DOHH2 (cell line): Measurements from ENCODE around the gene LRRC27.
A peak's percentile ranks its signal among the peaks of the same experiment; 100 is the strongest.
"Not testable (repeated sequence)": the region's sequence is repeated elsewhere in the genome, so short reads cannot be mapped to it uniquely, and the experiment has no call there.

Experiments used
- H3F3A ChIP-seq: fragments of 200-600 bp; sonication (generic), shearing (Covaris generic); 2 replicates; pipeline ENCODE4 v1.6.0; 2016; ENCODE audit warnings: antibody characterized with exemption, mild to moderate bottlenecking; ENCODE audit not compliant: control insufficient read depth, insufficient read depth
- H3K27ac ChIP-seq: fragments of 200-600 bp; sonication (generic); 2 replicates; pipeline ENCODE4 v1.5.1; 2014; ENCODE audit warnings: low read depth, mild to moderate bottlenecking, low read length, moderate library complexity
- H3K27me3 ChIP-seq: fragments of 200-600 bp; sonication (generic); 2 replicates; pipeline ENCODE4 v1.6.1; 2014; ENCODE audit warnings: mild to moderate bottlenecking, low read length, mixed read lengths; ENCODE audit not compliant: control insufficient read depth
- H3K36me3 ChIP-seq: fragments of 200-600 bp; sonication (generic); 2 replicates; pipeline ENCODE4 v1.6.1; 2014; ENCODE audit warnings: mild to moderate bottlenecking, low read length, moderate library complexity, mixed read lengths; ENCODE audit not compliant: control insufficient read depth
- H3K4me1 ChIP-seq: fragments of 200-600 bp; sonication (generic); 2 replicates; pipeline ENCODE4 v1.6.1; 2014; ENCODE audit warnings: mild to moderate bottlenecking, low read length, mixed read lengths; ENCODE audit not compliant: control insufficient read depth
- H3K4me2 ChIP-seq: fragments of 200-600 bp; sonication (generic); 2 replicates; pipeline ENCODE4 v1.6.0; 2014; ENCODE audit warnings: mild to moderate bottlenecking, low read length, moderate library complexity
- H3K4me3 ChIP-seq: fragments of 200-600 bp; sonication (generic); 2 replicates; pipeline ENCODE4 v1.5.1; 2014; ENCODE audit warnings: mild to moderate bottlenecking, low read length, mixed read lengths
- H3K79me2 ChIP-seq: fragments of 200-600 bp; sonication (generic); 2 replicates; pipeline ENCODE4 v1.6.1; 2014; ENCODE audit warnings: mild to moderate bottlenecking, low read length, mixed read lengths; ENCODE audit not compliant: control insufficient read depth
- H3K9me2 ChIP-seq: fragments of 200-600 bp; sonication (generic); replicated peaks from 2 replicates; pipeline ENCODE4 v1.6.1; 2014; ENCODE audit warnings: mild to moderate bottlenecking, low read length, mixed read lengths; ENCODE audit not compliant: control insufficient read depth
- H3K9me3 ChIP-seq: fragments of 200-600 bp; sonication (generic); 2 replicates; pipeline ENCODE4 v1.6.1; 2014; ENCODE audit warnings: antibody characterized with exemption, low read length, mixed read lengths; ENCODE audit not compliant: control insufficient read depth, insufficient read depth
- H4K20me1 ChIP-seq: fragments of 200-600 bp; sonication (generic); 2 replicates; pipeline ENCODE4 v1.6.0; 2014; ENCODE audit warnings: low read depth, mild to moderate bottlenecking, antibody characterized with exemption, low read length, moderate library complexity; ENCODE audit not compliant: control insufficient read depth, insufficient read depth
- EZH2phosphoT487 ChIP-seq: fragments of 200-600 bp; sonication (generic); IDR thresholded peaks from 2 replicates; pipeline ENCODE4 v1.6.1; 2017; ENCODE audit warnings: borderline replicate concordance, mild to moderate bottlenecking, antibody characterized with exemption, low read length, moderate library complexity, mixed read lengths
- TF ChIP-seq, protein P1 (sequence below): fragments of 200-600 bp; sonication (generic); IDR thresholded peaks from one replicate; pipeline ENCODE4 v1.5.1; 2014; ENCODE audit warnings: antibody characterized with exemption, mild to moderate bottlenecking, low read depth, low read length; ENCODE audit not compliant: poor library complexity, severe bottlenecking

Gene LRRC27

DNA sequence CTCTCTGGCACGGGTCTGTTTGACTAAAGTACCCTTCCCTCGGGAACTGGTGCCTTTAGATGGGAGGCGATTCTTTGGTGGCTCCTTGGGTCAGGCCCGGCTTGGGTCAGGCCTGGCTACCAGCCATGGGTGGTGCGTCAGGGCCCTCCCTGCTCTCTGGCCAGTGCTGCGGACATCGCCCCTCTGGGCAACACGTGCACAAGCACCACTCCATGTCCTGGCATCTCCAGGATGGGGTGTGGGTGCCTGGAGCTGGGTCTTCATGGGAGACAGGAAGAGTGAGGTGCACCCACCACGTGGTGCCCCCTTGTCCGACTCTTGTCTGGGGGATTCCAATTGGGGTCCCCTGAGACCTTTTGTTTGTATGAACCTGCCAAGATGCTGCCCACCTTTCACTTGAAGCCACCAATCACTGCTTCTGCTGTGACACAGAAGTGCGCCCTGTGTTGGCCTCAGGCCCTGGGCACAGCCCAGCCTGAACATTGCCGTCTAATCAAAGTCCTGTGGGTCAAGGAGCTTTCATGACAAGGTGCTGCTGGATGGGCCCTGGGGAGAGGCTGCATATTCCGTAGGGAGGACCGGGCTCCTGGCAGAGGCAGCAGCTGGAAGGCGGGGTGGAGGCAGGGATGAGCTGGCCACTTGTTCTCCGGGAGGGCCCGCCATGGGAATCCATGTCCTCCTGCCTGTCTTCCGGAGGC lies 53.9 kb downstream of the LRRC27 start:
- H3F3A ChIP-seq, result no peaks in the 10 kb centered on the region

DNA sequence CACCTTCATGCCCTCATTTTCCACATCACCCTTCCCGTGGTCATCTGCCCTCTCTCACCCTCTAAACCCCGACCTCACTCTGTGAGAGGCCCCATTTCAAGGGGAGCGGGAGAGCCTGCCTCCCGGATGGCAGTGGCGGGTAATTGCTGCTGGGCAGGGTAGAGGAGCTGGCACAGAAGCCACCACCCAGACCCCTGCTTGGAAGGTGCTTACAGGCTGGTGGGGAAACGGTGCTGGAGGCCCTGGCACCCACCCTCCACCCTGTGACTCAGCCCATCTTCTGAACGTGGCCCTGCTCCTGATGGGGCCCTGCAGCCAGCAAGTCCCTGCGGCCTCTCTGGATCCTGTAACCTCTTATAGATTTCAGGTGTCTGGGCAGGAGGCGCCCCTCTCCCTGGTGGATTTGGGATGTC lies 54.4 kb downstream of the LRRC27 start:
- peaks cover 54% of the 10 kb centered on the region for H3K4me1 ChIP-seq
- H3K9me2 ChIP-seq, result no peaks in the 10 kb centered on the region
- TF ChIP-seq, protein P1, sequence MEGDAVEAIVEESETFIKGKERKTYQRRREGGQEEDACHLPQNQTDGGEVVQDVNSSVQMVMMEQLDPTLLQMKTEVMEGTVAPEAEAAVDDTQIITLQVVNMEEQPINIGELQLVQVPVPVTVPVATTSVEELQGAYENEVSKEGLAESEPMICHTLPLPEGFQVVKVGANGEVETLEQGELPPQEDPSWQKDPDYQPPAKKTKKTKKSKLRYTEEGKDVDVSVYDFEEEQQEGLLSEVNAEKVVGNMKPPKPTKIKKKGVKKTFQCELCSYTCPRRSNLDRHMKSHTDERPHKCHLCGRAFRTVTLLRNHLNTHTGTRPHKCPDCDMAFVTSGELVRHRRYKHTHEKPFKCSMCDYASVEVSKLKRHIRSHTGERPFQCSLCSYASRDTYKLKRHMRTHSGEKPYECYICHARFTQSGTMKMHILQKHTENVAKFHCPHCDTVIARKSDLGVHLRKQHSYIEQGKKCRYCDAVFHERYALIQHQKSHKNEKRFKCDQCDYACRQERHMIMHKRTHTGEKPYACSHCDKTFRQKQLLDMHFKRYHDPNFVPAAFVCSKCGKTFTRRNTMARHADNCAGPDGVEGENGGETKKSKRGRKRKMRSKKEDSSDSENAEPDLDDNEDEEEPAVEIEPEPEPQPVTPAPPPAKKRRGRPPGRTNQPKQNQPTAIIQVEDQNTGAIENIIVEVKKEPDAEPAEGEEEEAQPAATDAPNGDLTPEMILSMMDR, result no peak
- no peak for TF ChIP-seq EZH2phosphoT487
- H3K27me3 ChIP-seq, result no peaks in the 10 kb centered on the region
- no peaks in the 10 kb centered on the region for H3K36me3 ChIP-seq
- H3K4me3 ChIP-seq, result no peak overlapping the region
- no peaks in the 10 kb centered on the region for H3K9me3 ChIP-seq
- H3K27ac ChIP-seq, result peak overlapping the region; percentile 62; the same call in 1 of the 2 replicates
- H3K4me2 ChIP-seq, result peak overlapping the region; percentile 67
- no peaks in the 10 kb centered on the region for H3F3A ChIP-seq
- H4K20me1 ChIP-seq, result no peaks in the 10 kb centered on the region
- H3K79me2 ChIP-seq, result no peaks in the 10 kb centered on the region

More for the DNA sequence above, 53.9 kb downstream of the LRRC27 start:
- no peaks in the 10 kb centered on the region for H3K9me2 ChIP-seq
- H4K20me1 ChIP-seq, result no peaks in the 10 kb centered on the region
- H3K4me2 ChIP-seq, result peak overlapping the region; percentile 60
- no peak for TF ChIP-seq EZH2phosphoT487
- TF ChIP-seq, protein P1, result no peak
- H3K36me3 ChIP-seq, result no peaks in the 10 kb centered on the region
- no peaks in the 10 kb centered on the region for H3K27me3 ChIP-seq
- H3K4me3 ChIP-seq, result peak overlapping the region; percentile 46
- H3K27ac ChIP-seq, result peak overlapping the region; percentile 62
- H3K9me3 ChIP-seq, result no peaks in the 10 kb centered on the region
- H3K4me1 ChIP-seq, result peaks cover 54% of the 10 kb centered on the region
- H3K79me2 ChIP-seq, result no peaks in the 10 kb centered on the region

DNA sequence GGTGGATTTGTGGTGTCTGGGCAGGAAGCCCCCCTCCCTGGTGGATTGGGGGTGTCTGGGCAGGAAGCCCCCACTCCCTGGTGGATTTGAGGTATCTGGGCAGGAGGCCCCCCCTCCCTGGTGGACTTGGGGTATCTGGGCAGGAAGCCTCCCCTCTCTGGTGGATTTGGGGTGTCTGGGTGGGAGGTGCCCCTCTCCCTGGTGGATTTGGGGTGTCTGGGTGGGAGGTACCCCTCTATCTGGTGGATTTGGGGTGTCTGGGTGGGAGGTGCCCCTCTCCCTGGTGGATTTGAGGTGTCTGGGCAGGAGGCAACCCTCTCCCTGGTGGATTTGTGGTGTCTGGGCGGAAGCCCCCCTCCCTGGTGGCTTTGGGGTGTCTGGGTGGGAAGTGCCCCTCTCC lies 54.9 kb downstream of the LRRC27 start:
- peaks cover 54% of the 10 kb centered on the region for H3K4me1 ChIP-seq
- H3K27me3 ChIP-seq, H3K36me3 ChIP-seq, H3F3A ChIP-seq, H3K79me2 ChIP-seq, H3K9me2 ChIP-seq, H3K27ac ChIP-seq, H3K9me3 ChIP-seq, H4K20me1 ChIP-seq: not testable (repeated sequence)
- peak overlapping the region; percentile 67 for H3K4me2 ChIP-seq
- peak overlapping the region; percentile 65; the same call in 1 of the 2 replicates for H3K4me3 ChIP-seq

- peak overlapping the region; percentile 67 for H3K4me2 ChIP-seq
- TF ChIP-seq, protein P1, result peak; percentile 46
- TF ChIP-seq EZH2phosphoT487, result no peak
- H3F3A ChIP-seq, result no peaks in the 10 kb centered on the region
- no peaks in the 10 kb centered on the region for H4K20me1 ChIP-seq
- H3K79me2 ChIP-seq, result no peaks in the 10 kb centered on the region
- peak overlapping the region; percentile 65 for H3K4me3 ChIP-seq
- H3K9me2 ChIP-seq, result no peaks in the 10 kb centered on the region
- H3K36me3 ChIP-seq, result no peaks in the 10 kb centered on the region
- H3K27ac ChIP-seq, result peak overlapping the region; percentile 58
- no peaks in the 10 kb centered on the region; the same call in 1 of the 2 replicates for H3K9me3 ChIP-seq
- H3K4me1 ChIP-seq, result peaks cover 54% of the 10 kb centered on the region
- no peaks in the 10 kb centered on the region for H3K27me3 ChIP-seq
Measured at GRCh38 chr10:132387764-132388210, 55.8 kb downstream of the LRRC27 start.
